GM10248 (cell line): ENCODE measurements around the gene CFAP45.

Experiments used
- CTCF ChIA-PET: fragments of 300-600 bp; sonication (Branson Sonifier 250); formaldehyde crosslinking; extraction: SDS; loops from one replicate; lab custom pipeline; 2021; ENCODE audit warnings: antibody characterized with exemption; lab: Yijun Ruan, JAX
- POLR2A ChIA-PET: fragments of 350-650 bp; sonication (Branson Sonifier 250); formaldehyde crosslinking; extraction: SDS; loops from one replicate; lab custom pipeline; 2020; ENCODE audit warnings: antibody characterized with exemption; lab: Yijun Ruan, JAX
- DNase-seq: peaks from one replicate; pipeline ENCODE4 v3.0.0; 2012; ENCODE audit errors: extremely low spot score
- TF ChIP-seq, protein P1 (sequence below): IDR thresholded peaks from 2 replicates; pipeline ENCODE4 v1.5.1; 2012; ENCODE audit warnings: mild to moderate bottlenecking, low read depth; ENCODE audit errors: extremely low read depth, missing control alignments, control extremely low read depth

The CFAP45 gene

DNA sequence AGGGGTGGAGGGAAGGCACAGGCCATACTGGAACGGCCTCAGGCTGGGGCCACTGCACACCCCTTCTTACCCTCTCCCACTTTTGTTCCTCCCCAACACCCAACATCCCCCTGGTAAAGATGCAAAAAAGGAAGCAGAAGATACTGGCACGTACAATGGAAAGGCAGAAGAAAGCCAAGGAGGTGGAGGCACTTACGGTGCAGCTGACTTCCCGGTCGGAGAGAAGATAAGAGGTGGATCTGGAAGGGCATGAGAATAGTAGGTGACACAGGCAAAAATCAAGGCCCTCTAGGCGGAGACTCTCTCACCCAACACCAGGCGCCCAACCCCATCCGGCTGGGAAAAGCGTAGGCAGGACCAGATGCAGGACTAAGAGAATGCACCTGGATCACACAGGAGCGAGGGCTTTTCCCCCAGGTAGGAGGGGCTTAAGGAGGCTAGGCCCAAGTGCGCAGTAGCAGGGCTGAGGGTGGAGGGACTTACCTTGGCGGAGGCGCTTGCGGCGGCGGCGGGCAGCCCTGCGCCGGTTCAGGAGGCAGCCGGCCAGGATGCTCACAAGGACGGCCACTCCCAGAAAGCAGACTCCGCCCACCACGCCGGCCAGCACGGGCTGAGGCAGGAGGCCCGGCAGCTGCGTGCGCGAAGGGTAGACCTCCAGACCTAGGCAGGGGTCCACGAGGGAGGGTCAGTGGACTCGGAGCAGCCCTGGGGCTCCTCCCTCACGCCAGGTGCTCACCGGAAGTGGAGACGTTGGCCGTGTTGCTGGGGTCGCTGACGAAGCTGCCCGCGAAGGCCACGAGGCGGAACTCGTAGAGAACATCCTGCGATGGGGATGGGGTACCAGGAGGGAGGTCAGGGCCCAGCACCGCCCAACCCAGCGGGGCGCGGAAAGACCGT is 29.4 kb upstream of the CFAP45 start:
- POLR2A ChIA-PET: interaction anchor here (0.9 to 1.0 kb wide), 2 partner anchors 9 to 554 kb away, joined by 3 read pairs; no protein-coding TSS in a partner anchor
- TF ChIP-seq, protein P1, sequence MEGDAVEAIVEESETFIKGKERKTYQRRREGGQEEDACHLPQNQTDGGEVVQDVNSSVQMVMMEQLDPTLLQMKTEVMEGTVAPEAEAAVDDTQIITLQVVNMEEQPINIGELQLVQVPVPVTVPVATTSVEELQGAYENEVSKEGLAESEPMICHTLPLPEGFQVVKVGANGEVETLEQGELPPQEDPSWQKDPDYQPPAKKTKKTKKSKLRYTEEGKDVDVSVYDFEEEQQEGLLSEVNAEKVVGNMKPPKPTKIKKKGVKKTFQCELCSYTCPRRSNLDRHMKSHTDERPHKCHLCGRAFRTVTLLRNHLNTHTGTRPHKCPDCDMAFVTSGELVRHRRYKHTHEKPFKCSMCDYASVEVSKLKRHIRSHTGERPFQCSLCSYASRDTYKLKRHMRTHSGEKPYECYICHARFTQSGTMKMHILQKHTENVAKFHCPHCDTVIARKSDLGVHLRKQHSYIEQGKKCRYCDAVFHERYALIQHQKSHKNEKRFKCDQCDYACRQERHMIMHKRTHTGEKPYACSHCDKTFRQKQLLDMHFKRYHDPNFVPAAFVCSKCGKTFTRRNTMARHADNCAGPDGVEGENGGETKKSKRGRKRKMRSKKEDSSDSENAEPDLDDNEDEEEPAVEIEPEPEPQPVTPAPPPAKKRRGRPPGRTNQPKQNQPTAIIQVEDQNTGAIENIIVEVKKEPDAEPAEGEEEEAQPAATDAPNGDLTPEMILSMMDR: no peak
- DNase-seq: no peak
- CTCF ChIA-PET: interaction anchor here (0.6 to 13.3 kb wide), 2 partner anchors 76 to 139 kb away, joined by 3 to 232 read pairs; no protein-coding TSS in a partner anchor

- CTCF ChIA-PET: interaction anchor here (2.4 to 13.3 kb wide), 3 partner anchors 8 to 78 kb away, joined by 15 to 232 read pairs (median 24); no protein-coding TSS in a partner anchor
- TF ChIP-seq, protein P1: no peak
- POLR2A ChIA-PET: interaction anchor here (0.9 kb wide), 1 partner anchor 13 kb away, joined by 3 read pairs; no protein-coding TSS in a partner anchor
- no peak for DNase-seq
Measured at GRCh38 chr1:159928491-159929050, 28.6 kb upstream of the CFAP45 start.

DNA sequence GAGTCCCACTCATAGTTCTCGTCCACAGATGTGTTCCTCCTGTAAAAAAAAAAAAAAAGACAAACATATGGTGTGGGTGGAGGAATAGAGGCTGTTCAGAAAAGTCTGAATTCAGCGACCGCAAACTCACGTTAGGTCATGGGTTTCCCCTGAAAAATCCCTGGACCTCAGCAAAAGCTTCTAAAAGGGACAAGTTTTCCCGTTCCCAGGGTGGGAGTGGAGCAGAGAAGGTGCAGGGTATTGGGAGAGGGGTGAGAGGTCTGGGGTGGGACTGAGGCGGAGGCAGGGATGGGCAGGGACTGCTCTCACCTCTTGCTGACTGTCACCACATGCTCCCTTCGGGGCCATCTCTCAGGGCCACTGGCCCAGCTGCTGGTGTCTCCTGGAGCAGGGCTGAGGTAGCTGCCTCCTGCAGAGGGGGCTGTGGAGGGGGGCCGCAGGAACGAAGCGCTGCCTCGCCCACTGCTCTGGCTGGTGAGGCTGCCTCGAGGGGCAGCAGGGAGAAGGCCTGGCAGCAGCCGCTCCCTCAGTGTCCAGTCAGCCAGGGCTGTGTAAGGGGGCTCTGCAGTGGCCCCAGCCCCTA is 28.0 kb upstream of the CFAP45 start:
- DNase-seq: no peak
- ChIA-PET CTCF (interaction anchor here (0.8 to 3.4 kb wide), 3 partner anchors 9 to 78 kb away, joined by 3 to 24 read pairs (median 15); no protein-coding TSS in a partner anchor), POLR2A (interaction anchor here (0.9 kb wide), 1 partner anchor 12 kb away, joined by 3 read pairs; no protein-coding TSS in a partner anchor)
- TF ChIP-seq, protein P1: no peak

DNA sequence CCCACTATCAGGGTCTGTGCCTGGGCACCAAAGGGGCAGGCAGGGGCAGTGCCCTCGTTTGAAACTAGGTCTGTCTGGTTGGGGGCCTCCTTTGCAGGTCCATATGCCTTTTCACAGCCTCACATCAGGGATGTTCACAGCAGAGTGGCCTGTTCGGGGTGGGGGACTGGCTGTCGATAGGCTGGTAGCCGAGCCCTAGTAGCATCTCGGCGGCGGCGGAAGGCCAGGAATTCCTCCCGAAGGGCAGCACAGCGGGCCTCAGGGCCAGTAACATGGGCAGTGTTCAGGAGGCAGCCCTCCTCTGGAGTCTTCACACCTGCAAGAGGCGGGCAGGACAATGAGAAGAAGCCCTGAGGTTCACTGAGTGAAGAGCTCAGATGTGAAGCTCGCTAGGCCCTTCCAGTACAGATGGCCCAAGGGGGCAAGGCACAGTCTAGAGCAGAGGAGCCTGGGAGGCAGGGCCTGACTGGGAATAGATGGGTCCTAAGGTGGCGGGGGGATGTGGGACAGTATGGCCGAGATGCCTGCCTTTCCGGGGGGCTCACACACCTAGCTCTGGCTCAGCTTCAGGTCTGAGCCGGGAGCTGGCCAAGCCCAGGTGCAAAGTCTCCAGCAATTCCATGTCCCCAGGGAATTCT is 27.4 kb upstream of the CFAP45 start:
- no peak for DNase-seq
- TF ChIP-seq, protein P1: no peak
- ChIA-PET CTCF (interaction anchor here (0.8 to 3.4 kb wide), 4 partner anchors 8 to 79 kb away, joined by 3 to 24 read pairs (median 10); no protein-coding TSS in a partner anchor), POLR2A (interaction anchor here (0.9 kb wide), 1 partner anchor 11 kb away, joined by 3 read pairs; no protein-coding TSS in a partner anchor)

DNA sequence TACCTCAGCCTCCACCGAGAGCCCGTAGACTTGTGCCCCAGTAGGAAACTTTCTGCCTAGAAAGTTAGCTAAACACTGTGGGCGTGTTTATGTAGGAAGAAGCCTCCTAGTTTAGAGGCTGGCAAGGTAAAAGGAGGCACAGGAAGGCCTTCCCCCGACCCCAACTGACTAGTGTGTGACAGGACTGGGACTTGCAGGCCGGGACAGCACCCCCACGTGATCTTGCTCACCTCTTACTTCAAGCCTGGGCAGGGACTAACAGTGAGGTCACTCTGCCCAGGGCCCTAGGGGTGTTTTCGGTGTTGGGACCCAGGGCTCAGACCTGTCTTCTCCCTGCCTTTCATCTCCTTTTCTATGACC is 25.7 kb upstream of the CFAP45 start:
- DNase-seq: peak; percentile 59
- ChIA-PET POLR2A (interaction anchor here (0.9 to 1.4 kb wide), 3 partner anchors 9 to 36 kb away, joined by 3 to 6 read pairs (median 4); no protein-coding TSS in a partner anchor), CTCF (interaction anchor here (0.9 to 5.3 kb wide), 6 partner anchors 11 to 136 kb away, joined by 3 to 50 read pairs (median 6); no protein-coding TSS in a partner anchor)
- TF ChIP-seq, protein P1: no peak
